ENCODE results near the gene MZF1.

DNA sequence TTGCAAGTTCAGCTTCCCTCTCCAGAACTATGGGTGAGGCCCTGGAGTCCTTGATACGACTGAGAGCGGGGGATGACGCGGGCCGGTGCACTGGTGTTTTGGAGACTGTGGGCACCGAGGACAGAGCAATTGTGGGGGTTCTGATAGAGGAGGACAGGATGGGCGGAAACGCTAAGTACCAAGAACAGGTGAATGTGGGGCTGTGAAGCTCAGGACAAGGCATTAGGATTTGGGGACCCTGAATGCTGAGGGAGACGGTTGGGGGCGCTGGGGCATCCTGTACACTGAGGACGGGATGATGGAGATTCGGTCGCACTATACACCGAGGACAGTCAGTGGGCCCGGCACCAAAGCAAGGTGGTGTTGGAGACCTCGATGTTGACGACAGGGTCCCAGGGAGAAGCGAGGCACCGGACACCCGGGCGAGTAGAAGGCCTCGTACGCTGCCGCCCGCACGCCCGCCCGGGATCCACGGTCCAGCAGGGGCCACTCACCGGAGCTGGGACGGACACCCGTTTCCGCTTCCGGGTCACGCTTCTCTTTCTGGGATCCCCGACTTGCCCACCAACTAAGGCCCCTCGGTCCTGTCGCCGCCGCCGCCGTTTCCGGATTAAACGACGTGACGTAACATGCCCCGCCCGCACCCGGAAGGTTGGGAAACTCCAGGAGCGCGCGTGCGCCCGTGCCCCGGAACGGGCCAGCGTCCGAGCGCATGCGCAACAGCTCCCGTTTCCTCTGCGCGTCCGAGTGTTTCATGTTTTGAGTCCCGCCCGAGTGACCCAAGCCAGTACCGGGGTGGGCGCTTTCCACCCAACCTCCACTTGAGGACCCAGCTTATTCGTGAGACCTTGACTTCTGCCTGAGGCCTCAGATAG is 18.4 kb downstream of the MZF1 start, which contains the start of gene CHMP2A:
- TF ChIP-seq, protein P1, sequence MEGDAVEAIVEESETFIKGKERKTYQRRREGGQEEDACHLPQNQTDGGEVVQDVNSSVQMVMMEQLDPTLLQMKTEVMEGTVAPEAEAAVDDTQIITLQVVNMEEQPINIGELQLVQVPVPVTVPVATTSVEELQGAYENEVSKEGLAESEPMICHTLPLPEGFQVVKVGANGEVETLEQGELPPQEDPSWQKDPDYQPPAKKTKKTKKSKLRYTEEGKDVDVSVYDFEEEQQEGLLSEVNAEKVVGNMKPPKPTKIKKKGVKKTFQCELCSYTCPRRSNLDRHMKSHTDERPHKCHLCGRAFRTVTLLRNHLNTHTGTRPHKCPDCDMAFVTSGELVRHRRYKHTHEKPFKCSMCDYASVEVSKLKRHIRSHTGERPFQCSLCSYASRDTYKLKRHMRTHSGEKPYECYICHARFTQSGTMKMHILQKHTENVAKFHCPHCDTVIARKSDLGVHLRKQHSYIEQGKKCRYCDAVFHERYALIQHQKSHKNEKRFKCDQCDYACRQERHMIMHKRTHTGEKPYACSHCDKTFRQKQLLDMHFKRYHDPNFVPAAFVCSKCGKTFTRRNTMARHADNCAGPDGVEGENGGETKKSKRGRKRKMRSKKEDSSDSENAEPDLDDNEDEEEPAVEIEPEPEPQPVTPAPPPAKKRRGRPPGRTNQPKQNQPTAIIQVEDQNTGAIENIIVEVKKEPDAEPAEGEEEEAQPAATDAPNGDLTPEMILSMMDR (conservative IDR thresholded peaks at IDR 0.05; ENCODE audit: low read length) = no peak
- TF ChIP-seq EZH2phosphoT487 (IDR thresholded peaks at IDR 0.05; ENCODE audit: borderline replicate concordance, low read depth, low read length) = no peak
